Astrocyte (in vitro differentiated cells and primary cell): ENCODE measurements around the gene DOCK6. TPM values are rescaled to one million over a fixed set of nuclear protein-coding genes. Genes with fewer than 3 reads are reported as not detected.

Experiments used
- DNase-seq: peaks from one replicate; pipeline ENCODE4 v3.0.0-alpha.2; 2010; ENCODE audit warnings: low read depth
- FAIRE-seq: peaks from 2 replicates; lab custom pipeline; 2011; peaks lifted over from hg19 to GRCh38; lab: Jason Lieb, UNC
- H2AFZ ChIP-seq: 2 replicates; pipeline ENCODE4 v1.6.0; 2012; ENCODE audit warnings: low read depth, low read length, inconsistent platforms
- H3K27ac ChIP-seq: 2 replicates; pipeline ENCODE4 v1.5.1; 2011; ENCODE audit warnings: low read depth, low read length, inconsistent platforms
- H3K27me3 ChIP-seq: 2 replicates; pipeline ENCODE4 v1.6.0; 2011; ENCODE audit warnings: low read length, inconsistent platforms; ENCODE audit not compliant: insufficient read depth
- H3K36me3 ChIP-seq: 2 replicates; pipeline ENCODE4 v1.5.1; 2011; ENCODE audit warnings: low read length, inconsistent platforms; ENCODE audit not compliant: insufficient read depth
- H3K4me1 ChIP-seq: 2 replicates; pipeline ENCODE4 v1.5.1; 2011; ENCODE audit warnings: low read length, inconsistent platforms; ENCODE audit not compliant: insufficient read depth
- H3K4me2 ChIP-seq: 2 replicates; pipeline ENCODE4 v1.6.0; 2012; ENCODE audit warnings: low read length, inconsistent platforms
- H3K4me3 ChIP-seq: 2 replicates; pipeline ENCODE4 v1.5.1; 2011; ENCODE audit warnings: low read depth, mild to moderate bottlenecking, low read length, inconsistent platforms; ENCODE audit not compliant: insufficient read depth
- H3K79me2 ChIP-seq: 2 replicates; pipeline ENCODE4 v1.6.0; 2012; ENCODE audit warnings: mild to moderate bottlenecking, low read length, inconsistent platforms; ENCODE audit not compliant: insufficient read depth
- H3K9ac ChIP-seq: 2 replicates; pipeline ENCODE4 v1.6.0; 2012; ENCODE audit warnings: mild to moderate bottlenecking, low read length, inconsistent platforms
- H3K9me3 ChIP-seq: 2 replicates; pipeline ENCODE4 v1.5.1; 2012; ENCODE audit warnings: low read depth, mild to moderate bottlenecking, low read length, inconsistent platforms; ENCODE audit not compliant: insufficient read depth
- H4K20me1 ChIP-seq: 2 replicates; pipeline ENCODE4 v1.6.0; 2012; ENCODE audit warnings: low read length, inconsistent platforms; ENCODE audit not compliant: insufficient read depth
- H3K27ac Mint-ChIP-seq: one replicate; pipeline ENCODE4 v1.8.0; 2021; ENCODE audit warnings: mild to moderate bottlenecking, mixed read lengths; ENCODE audit not compliant: unreplicated experiment
- H3K27me3 Mint-ChIP-seq: one replicate; pipeline ENCODE4 v1.8.0; 2021; ENCODE audit warnings: low read depth, mixed read lengths; ENCODE audit not compliant: unreplicated experiment
- H3K36me3 Mint-ChIP-seq: one replicate; pipeline ENCODE4 v1.8.0; 2021; ENCODE audit warnings: low read depth, mixed read lengths; ENCODE audit not compliant: unreplicated experiment
- H3K4me1 Mint-ChIP-seq: one replicate; pipeline ENCODE4 v1.8.0; 2021; ENCODE audit warnings: low read depth, mixed read lengths; ENCODE audit not compliant: unreplicated experiment
- H3K4me3 Mint-ChIP-seq: one replicate; pipeline ENCODE4 v1.8.0; 2021; ENCODE audit warnings: mild to moderate bottlenecking, moderate library complexity, mixed read lengths; ENCODE audit not compliant: unreplicated experiment
- H3K9me3 Mint-ChIP-seq: one replicate; pipeline ENCODE4 v1.8.0; 2021; ENCODE audit warnings: mild to moderate bottlenecking, mixed read lengths; ENCODE audit not compliant: unreplicated experiment
- CTCF ChIP-seq: IDR thresholded peaks from 2 replicates; pipeline ENCODE4 v1.5.1; 2011; ENCODE audit warnings: low read depth, mild to moderate bottlenecking, inconsistent platforms, low read length, moderate library complexity; ENCODE audit not compliant: insufficient read depth
- EZH2 ChIP-seq: IDR thresholded peaks from 2 replicates; pipeline ENCODE4 v1.6.1; 2012; ENCODE audit warnings: mild to moderate bottlenecking, low read length, inconsistent platforms; ENCODE audit not compliant: insufficient read depth
- total RNA-seq: library from RNA; stranded (reverse); gene quantifications from 2 replicates; pipeline ENCODE4 v1.2.1, GENCODE V29; 2021

DOCK6 gene
- total RNA-seq, 1 donor from 2014 or later = 38.3 TPM

- Histone ChIP-seq H3K9me3 (no peaks in the 10 kb centered on the region), H3K4me2 (no peak overlapping the region), H2AFZ (no peak overlapping the region), H3K79me2 (peaks cover 26% of the 10 kb centered on the region), H3K9ac (no peak overlapping the region), H3K27me3 (no peaks in the 10 kb centered on the region), H3K27ac (no peak overlapping the region), H3K4me3 (no peak overlapping the region), H3K4me1 (peaks cover 16% of the 10 kb centered on the region), H4K20me1 (peaks cover 12% of the 10 kb centered on the region), H3K36me3 (peaks cover 5% of the 10 kb centered on the region)
- Mint-ChIP-seq H3K4me1 (peaks cover 3% of the 10 kb centered on the region), H3K27ac (no peak overlapping the region), H3K4me3 (no peak overlapping the region), H3K9me3 (peaks cover 3% of the 10 kb centered on the region), H3K36me3 (peaks cover 23% of the 10 kb centered on the region), H3K27me3 (no peaks in the 10 kb centered on the region)
- no peak for DNase-seq
- FAIRE-seq = no peak
- no peak for TF ChIP-seq EZH2
- TF ChIP-seq CTCF = no peak
These were observed 71.8 kb downstream of the DOCK6 start for GRCh38 chr19:11190501-11190900.

- peaks cover 29% of the 10 kb centered on the region for H3K36me3 Mint-ChIP-seq
- TF ChIP-seq EZH2 (no peak), CTCF (no peak)
- no peak for DNase-seq
- no peak overlapping the region for H3K27ac ChIP-seq
- H3K79me2 ChIP-seq = peaks cover 9% of the 10 kb centered on the region
- H3K4me2 ChIP-seq = no peak overlapping the region
- H3K27ac Mint-ChIP-seq = no peak overlapping the region
- no peak overlapping the region for H3K4me3 Mint-ChIP-seq
- H2AFZ ChIP-seq = no peak overlapping the region
- H3K27me3 Mint-ChIP-seq = no peaks in the 10 kb centered on the region
- H3K27me3 ChIP-seq = no peaks in the 10 kb centered on the region
- peaks cover 3% of the 10 kb centered on the region for H3K4me1 Mint-ChIP-seq
- H3K9ac ChIP-seq = no peak overlapping the region
- peaks cover 3% of the 10 kb centered on the region for H3K9me3 Mint-ChIP-seq
- FAIRE-seq = no peak
- peaks cover 8% of the 10 kb centered on the region for H3K36me3 ChIP-seq
- H3K4me3 ChIP-seq = no peak overlapping the region
- peaks cover 8% of the 10 kb centered on the region for H3K4me1 ChIP-seq
- no peaks in the 10 kb centered on the region for H3K9me3 ChIP-seq
- peaks cover 12% of the 10 kb centered on the region for H4K20me1 ChIP-seq
These were observed 74.9 kb downstream of the DOCK6 start for GRCh38 chr19:11187441-11187840.

GRCh38 chr19:11182994-11183393, 79.3 kb downstream of the DOCK6 start:
- H3K79me2 ChIP-seq = peaks cover 7% of the 10 kb centered on the region
- no peaks in the 10 kb centered on the region for H3K9me3 Mint-ChIP-seq
- no peak for TF ChIP-seq CTCF
- no peak for TF ChIP-seq EZH2

More at GRCh38 chr19:11182994-11183393, 79.3 kb downstream of the DOCK6 start:
- H3K36me3 Mint-ChIP-seq = peaks cover 30% of the 10 kb centered on the region
- no peak overlapping the region for H3K27ac Mint-ChIP-seq
- no peaks in the 10 kb centered on the region for H3K27me3 Mint-ChIP-seq
- FAIRE-seq (no peak), DNase-seq (no peak)
- no peaks in the 10 kb centered on the region for H3K4me1 Mint-ChIP-seq
- peaks cover 10% of the 10 kb centered on the region for H4K20me1 ChIP-seq
- H3K9me3 ChIP-seq = no peaks in the 10 kb centered on the region
- no peak overlapping the region for H3K4me3 Mint-ChIP-seq
- no peak overlapping the region for H3K27ac ChIP-seq
- peaks cover 10% of the 10 kb centered on the region for H3K4me1 ChIP-seq
- H3K9ac ChIP-seq = no peak overlapping the region
- peaks cover 12% of the 10 kb centered on the region for H3K36me3 ChIP-seq
- H3K4me2 ChIP-seq = no peak overlapping the region
- H2AFZ ChIP-seq = no peak overlapping the region
- no peaks in the 10 kb centered on the region for H3K27me3 ChIP-seq
- no peak overlapping the region for H3K4me3 ChIP-seq
